ENCODE measurements around the gene PYCARD.

The PYCARD gene

DNA sequence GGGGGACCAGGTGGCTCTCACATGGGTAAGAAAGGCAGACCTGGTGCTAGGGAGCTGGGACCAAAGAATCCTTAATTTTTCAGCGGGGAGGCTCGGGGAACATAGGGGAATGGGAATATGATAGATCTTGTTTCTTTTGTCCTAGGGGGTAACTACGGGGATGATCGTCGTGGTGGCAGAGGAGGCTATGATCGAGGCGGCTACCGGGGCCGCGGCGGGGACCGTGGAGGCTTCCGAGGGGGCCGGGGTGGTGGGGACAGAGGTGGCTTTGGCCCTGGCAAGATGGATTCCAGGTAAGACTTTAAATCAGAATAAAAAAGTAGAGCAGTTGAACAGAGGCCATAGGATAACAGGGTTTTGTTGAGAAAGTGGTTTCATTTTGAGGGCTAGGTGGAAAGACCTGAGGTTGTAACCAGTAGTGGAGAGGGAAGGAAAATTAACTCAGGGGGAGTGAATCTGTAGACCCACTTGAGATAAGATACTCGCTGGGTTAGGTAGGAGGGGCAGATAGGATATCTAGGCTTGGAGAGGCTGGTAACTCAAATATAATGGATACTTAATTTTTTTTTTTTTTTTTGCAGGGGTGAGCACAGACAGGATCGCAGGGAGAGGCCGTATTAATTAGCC, 11.6 kb downstream of the PYCARD start:
- no peak overlapping the region for H3K27ac ChIP-seq
- no peak for TF ChIP-seq ZFX (IDR thresholded peaks at IDR 0.05)
- TF ChIP-seq, protein P1, sequence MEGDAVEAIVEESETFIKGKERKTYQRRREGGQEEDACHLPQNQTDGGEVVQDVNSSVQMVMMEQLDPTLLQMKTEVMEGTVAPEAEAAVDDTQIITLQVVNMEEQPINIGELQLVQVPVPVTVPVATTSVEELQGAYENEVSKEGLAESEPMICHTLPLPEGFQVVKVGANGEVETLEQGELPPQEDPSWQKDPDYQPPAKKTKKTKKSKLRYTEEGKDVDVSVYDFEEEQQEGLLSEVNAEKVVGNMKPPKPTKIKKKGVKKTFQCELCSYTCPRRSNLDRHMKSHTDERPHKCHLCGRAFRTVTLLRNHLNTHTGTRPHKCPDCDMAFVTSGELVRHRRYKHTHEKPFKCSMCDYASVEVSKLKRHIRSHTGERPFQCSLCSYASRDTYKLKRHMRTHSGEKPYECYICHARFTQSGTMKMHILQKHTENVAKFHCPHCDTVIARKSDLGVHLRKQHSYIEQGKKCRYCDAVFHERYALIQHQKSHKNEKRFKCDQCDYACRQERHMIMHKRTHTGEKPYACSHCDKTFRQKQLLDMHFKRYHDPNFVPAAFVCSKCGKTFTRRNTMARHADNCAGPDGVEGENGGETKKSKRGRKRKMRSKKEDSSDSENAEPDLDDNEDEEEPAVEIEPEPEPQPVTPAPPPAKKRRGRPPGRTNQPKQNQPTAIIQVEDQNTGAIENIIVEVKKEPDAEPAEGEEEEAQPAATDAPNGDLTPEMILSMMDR (conservative IDR thresholded peaks at IDR 0.05): no peak

DNA sequence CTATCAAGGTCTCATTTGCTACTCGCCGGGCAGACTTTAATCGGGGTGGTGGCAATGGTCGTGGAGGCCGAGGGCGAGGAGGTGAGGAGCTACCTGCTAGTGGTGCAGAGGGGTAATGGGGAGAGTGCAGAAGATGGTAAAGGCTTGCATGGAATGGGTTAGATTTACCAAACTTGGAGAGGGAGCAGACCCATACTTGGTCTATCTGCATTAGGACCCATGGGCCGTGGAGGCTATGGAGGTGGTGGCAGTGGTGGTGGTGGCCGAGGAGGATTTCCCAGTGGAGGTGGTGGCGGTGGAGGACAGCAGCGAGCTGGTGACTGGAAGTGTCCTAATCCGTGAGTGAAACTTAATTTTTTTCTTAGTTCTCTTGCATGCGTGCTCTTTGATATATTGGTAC, 12.5 kb downstream of the PYCARD start:
- TF ChIP-seq ZFX (IDR thresholded peaks at IDR 0.05): no peak
- TF ChIP-seq, protein P1 (conservative IDR thresholded peaks at IDR 0.05): no peak
- no peak overlapping the region for H3K27ac ChIP-seq

DNA sequence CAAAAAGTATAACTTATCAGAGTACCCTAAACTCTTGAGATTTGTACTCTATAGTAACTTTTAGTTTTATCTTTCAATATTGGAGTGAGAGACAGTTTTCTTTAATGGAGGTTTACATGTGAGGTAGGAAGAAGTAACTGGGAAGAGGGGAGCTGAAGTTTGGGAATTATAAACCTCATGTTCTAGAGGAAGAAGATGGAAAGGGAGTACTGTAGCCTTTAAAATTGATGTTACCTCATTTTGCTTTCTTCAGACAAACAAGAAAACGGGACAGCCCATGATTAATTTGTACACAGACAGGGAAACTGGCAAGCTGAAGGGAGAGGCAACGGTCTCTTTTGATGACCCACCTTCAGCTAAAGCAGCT, 13.2 kb downstream of the PYCARD start:
- TF ChIP-seq ZFX (IDR thresholded peaks at IDR 0.05): no peak
- TF ChIP-seq, protein P1 (conservative IDR thresholded peaks at IDR 0.05): no peak
- H3K27ac ChIP-seq: no peak overlapping the region

- TF ChIP-seq, protein P1 (conservative IDR thresholded peaks at IDR 0.05): no peak
- no peak for TF ChIP-seq ZFX (IDR thresholded peaks at IDR 0.05)
- no peak overlapping the region for H3K27ac ChIP-seq
These were observed 13.8 kb downstream of the PYCARD start for GRCh38 chr16:31188450-31189411.

- TF ChIP-seq, protein P1 (conservative IDR thresholded peaks at IDR 0.05): no peak
- TF ChIP-seq ZFX (IDR thresholded peaks at IDR 0.05): no peak
- H3K27ac ChIP-seq: no peak overlapping the region
These were observed 14.8 kb downstream of the PYCARD start for GRCh38 chr16:31187808-31188189.

- H3K27ac ChIP-seq: no peak overlapping the region
- TF ChIP-seq, protein P1 (conservative IDR thresholded peaks at IDR 0.05): no peak
- no peak for TF ChIP-seq ZFX (IDR thresholded peaks at IDR 0.05)
These were observed 15.4 kb downstream of the PYCARD start for GRCh38 chr16:31186930-31187807.
